ELF-1 (cell line): Measurements from ENCODE around the gene FKBP10.
"Not testable (repeated sequence)": the region's sequence is repeated elsewhere in the genome, so short reads cannot be mapped to it uniquely, and the experiment has no call there.

Source experiments
- DNase-seq: peaks from one replicate; pipeline ENCODE4 v3.0.0-alpha.2; 2016; ENCODE audit warnings: low read depth, low spot score

Gene FKBP10

GRCh38 chr17:41836550-41837196 lies 23.9 kb downstream of the FKBP10 start:
- no peak for DNase-seq

- no peak for DNase-seq
Observed at GRCh38 chr17:41837761-41838538, 25.1 kb downstream of the FKBP10 start, which contains the start of gene KLHL10. KLHL10 (plus strand) TSS chr17:41837825; CDS start chr17:41837933, 108 bp downstream.

DNA sequence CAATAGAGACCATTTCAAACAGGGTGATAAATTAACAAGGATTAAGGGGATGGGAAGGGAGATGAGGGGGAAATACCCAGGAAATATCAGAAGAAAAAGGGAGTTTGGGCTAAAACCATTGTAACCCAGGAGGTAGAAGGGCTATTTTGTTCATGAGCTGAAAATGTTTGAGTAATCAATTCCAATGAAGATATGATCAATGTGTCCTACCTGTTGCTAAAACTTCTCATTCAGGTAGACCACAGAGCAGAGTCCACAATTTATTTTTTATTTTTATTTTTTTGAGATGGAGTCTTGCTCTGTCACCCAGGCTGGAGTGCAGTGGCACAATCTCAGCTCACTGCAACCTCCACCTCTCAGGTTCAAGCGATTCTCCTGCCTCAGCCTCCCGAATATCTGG lies 26.6 kb downstream of the FKBP10 start:
- not testable (repeated sequence) for DNase-seq

DNA sequence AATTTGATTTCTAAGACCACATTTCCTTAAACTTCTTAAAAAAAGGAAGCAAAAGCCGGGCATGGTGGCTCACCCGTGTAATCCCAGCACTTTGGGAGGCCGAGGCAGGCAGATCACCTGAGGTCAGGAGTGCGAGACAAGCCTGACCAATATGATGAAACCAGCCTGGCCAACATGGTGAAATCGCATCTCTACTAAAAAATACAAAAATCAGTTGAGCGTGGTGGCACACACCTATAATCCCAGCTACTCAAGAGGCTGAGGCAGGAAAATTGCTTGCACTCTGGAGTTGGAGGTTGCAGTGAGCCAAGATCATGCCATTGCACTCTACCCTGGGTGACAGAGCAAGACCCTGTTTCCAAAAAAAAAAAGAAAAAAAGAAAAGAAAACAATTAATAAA lies 28.0 kb downstream of the FKBP10 start:
- not testable (repeated sequence) for DNase-seq

- no peak for DNase-seq
Observed at GRCh38 chr17:41844971-41845370, 32.2 kb downstream of the FKBP10 start.

DNA sequence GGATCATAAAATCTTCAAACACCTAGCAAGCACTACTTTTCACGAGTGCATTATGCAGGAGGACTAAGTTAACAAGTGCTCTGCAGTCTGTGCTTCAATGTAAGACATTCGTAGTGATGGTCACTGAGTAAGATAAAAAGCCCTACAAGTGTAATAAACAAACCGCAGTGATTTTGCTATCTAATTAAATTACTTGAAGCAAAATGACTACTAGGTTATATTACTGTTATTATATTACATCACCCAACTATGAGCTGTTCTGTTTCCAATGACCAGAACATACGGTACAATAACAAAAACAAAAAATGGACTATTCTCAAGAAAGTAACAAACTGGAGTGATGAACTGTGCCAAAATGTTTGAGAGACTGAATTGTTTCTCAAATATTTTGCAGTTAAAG lies 36.0 kb downstream of the FKBP10 start:
- no peak for DNase-seq

GRCh38 chr17:41849251-41849990 lies 36.6 kb downstream of the FKBP10 start:
- no peak for DNase-seq

- DNase-seq = not testable (repeated sequence)
Observed at GRCh38 chr17:41851382-41851781, 38.6 kb downstream of the FKBP10 start.

GRCh38 chr17:41860254-41860931 lies 47.6 kb downstream of the FKBP10 start:
- no peak for DNase-seq

- peak; percentile 35 for DNase-seq
Observed at GRCh38 chr17:41863074-41863848, 50.5 kb downstream of the FKBP10 start.

GRCh38 chr17:41864498-41864835 lies 51.7 kb downstream of the FKBP10 start:
- DNase-seq = no peak

DNA sequence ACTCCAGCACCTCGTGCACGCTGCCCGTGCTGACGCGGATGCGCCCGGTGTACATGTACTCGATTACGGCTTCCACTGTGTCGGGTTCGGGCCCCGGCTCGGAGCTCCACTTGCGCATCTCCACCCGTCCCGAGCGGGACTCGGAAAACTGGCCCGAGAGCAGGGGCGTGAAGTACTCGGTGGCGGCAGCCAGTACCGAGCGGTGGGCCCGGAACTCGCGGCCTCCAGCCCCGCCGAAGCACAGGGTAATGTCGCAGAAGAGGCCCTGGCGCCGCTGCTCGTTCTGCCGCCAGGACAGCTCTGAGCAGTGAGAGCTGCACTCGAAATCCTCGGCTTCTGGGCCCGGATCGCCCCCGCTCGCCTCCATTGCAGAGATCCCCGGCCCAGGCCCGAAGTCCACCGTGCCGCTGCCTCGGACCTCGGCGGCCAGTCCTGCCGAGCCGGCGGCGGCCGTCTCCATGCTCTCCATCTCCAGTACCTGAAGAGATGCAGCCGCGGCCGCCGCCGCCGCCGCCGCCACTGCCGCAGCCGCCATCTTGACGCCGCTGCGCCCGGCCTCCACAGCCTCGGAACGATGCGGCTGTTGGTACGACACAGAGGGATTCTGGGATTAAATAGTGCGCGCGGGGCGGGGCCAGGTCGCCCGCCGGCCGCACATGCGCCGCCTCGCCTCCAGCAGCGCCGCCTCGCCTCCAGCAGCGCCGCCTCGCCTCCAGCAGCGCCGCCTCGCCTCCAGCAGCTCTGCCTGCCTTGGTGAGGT lies 52.2 kb downstream of the FKBP10 start, which contains the start of gene KLHL11:
TSS of gene KLHL11 (minus strand) at position 588 of the 760 bp plus-strand sequence. CDS start at position 535, 53 bp downstream.
- peak; percentile 98 for DNase-seq

- no peak for DNase-seq
Observed at GRCh38 chr17:41865596-41865893, 52.7 kb downstream of the FKBP10 start.

GRCh38 chr17:41868568-41868967 lies 55.8 kb downstream of the FKBP10 start:
- DNase-seq = no peak

DNA sequence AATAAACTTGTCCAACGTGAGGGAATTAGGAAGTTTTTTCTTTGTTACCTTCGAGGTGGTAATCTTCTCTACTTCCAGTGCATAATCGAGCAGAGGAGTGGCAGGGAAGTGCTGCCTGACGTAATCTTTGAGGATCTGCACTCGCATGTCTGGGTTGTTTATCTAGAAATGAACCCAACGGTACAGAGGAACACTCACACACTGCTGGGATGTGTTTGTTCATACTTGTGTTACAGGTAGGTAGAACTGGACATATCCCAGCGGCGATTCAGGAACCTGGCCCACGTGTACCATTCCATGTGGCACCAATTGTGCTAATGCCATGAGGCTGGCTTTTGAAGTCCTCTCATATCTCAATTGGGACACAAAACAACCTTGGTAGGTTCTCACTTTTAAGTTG lies 56.6 kb downstream of the FKBP10 start:
- DNase-seq = no peak

GRCh38 chr17:41870097-41870496 lies 57.3 kb downstream of the FKBP10 start:
- DNase-seq = no peak

DNA sequence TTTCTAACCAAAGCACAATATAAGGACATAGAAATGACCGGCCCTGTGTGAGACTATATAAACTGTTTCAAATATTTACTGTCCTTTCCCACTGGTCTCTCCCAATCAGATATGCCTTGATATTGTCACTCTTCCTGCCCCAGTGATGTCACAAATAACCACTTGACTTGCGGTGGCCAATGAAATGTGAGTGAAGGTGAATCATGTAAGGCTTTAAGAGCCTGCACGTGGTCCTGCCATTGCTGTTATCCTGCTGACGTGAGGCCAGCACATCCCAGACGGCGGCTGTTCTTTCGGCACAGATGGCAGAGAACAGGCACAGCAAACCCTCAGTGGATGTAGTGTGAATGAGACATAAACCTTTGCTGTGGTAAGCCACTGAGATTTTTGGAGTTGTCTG lies 57.8 kb downstream of the FKBP10 start:
- no peak for DNase-seq

GRCh38 chr17:41871789-41872188 lies 59.0 kb downstream of the FKBP10 start:
- no peak for DNase-seq
